ENCODE results near the gene TRIM63. TPM values are rescaled to one million over a fixed set of nuclear protein-coding genes. Genes with fewer than 3 reads are reported as not detected.

The TRIM63 gene
- total and polyA plus RNA-seq, 2 of the 8 experiments (the other 6 are each of a cell fraction or from before 2014, with no cell fraction given) = not detected

GRCh38 chr1:26111530-26112406 lies 44.3 kb upstream of the TRIM63 start, which contains the start of gene PDIK1L:
TSS of gene PDIK1L (plus strand) at chr1:26111824. CDS start at chr1:26114309, 2,485 bp downstream.
- peak within 1 kb of the TSS; percentile 97 for H4K5ac ChIP-seq (ENCODE audit: insufficient read length, low read depth, low read length)
- peak within 1 kb of the TSS; percentile 84 for H3K27ac ChIP-seq (ENCODE audit: low read depth, low read length)
- no peak within 1 kb of the TSS for H2BK20ac ChIP-seq (ENCODE audit: low read length)
- peaks cover 0 to 11% (median 7%) of the 10 kb centered on the region in 4 experiments; a peak in 4 of 7 replicates for H3K27me3 ChIP-seq (replicated peaks in 1 of 4; ENCODE audit: control insufficient read depth in 3 of 4, extremely low read depth in 1 of 4, insufficient read depth in 3 of 4, low read length in 3 of 4)
- no peaks in the 10 kb centered on the region for H3K9me3 ChIP-seq (ENCODE audit: insufficient read depth in 2 of 2, low read depth in 1 of 2, low read length in 1 of 2)
- peak within 1 kb of the TSS; percentile 87 for H2BK120ac ChIP-seq (replicated peaks; ENCODE audit: low read depth, low read length)
- H4K20me1 ChIP-seq (replicated peaks in 1 of 2; ENCODE audit: control insufficient read depth in 1 of 2, insufficient read depth in 2 of 2, low read length in 2 of 2) = peaks cover 0 to 1% of the 10 kb centered on the region in 2 experiments
- H3K79me2 ChIP-seq (ENCODE audit: control insufficient read depth in 1 of 2, insufficient read depth in 2 of 2, low read length in 2 of 2) = no peaks in the 10 kb centered on the region
- H3K36me3 ChIP-seq (ENCODE audit: control insufficient read depth in 2 of 4, insufficient read depth in 4 of 4, low read length in 3 of 4) = peaks cover 0 to 4% (median 0%) of the 10 kb centered on the region in 4 experiments; a peak in 2 of 8 replicates
- H4K91ac ChIP-seq (replicated peaks; ENCODE audit: insufficient read length, low read length) = peak within 1 kb of the TSS; percentile 85
- POLR2A ChIA-PET (ENCODE audit: partially characterized antibody) = interaction anchor here (0.7 to 2.4 kb wide), 14 partner anchors 12 to 300 kb away, joined by 3 to 9 read pairs (median 3); partner anchors contain the start of gene CEP85
- CTCF ChIA-PET (ENCODE audit: partially characterized antibody) = interaction anchor here (0.6 to 1.9 kb wide), 6 partner anchors 9 to 76 kb away, joined by 3 to 5 read pairs (median 3); partner anchors contain the start of gene ZNF593
- peak within 1 kb of the TSS; percentile 97 for H3K18ac ChIP-seq (ENCODE audit: extremely low read depth, low read length)
- H3K14ac ChIP-seq (ENCODE audit: insufficient read length) = no peak within 1 kb of the TSS
- peak within 1 kb of the TSS; percentile 44 for H3K4ac ChIP-seq (replicated peaks; ENCODE audit: insufficient read length, low read depth, low read length)
- FAIRE-seq = no peak
- peaks cover 9% of the 10 kb centered on the region for H3K23me2 ChIP-seq (ENCODE audit: low read depth, low read length)
- peak within 1 kb of the TSS; percentile 100 for H2BK15ac ChIP-seq (ENCODE audit: low read length)
- H2BK12ac ChIP-seq (ENCODE audit: low read depth, low read length) = peak within 1 kb of the TSS; percentile 68
- H3K9ac ChIP-seq (replicated peaks in 1 of 4; ENCODE audit: extremely low read depth in 1 of 4, low read depth in 3 of 4, low read length in 3 of 4) = peak within 1 kb of the TSS; percentile 89 to 95 (median 89)
- H4K8ac ChIP-seq (ENCODE audit: extremely low read depth, insufficient read depth, low read length) = peak within 1 kb of the TSS; percentile 90
- 1% methylated on average over 64 of the region's 96 CpGs; no CpG with 5 or more reads in 1 of the 2 experiments for WGBS, 2 experiments (ENCODE audit: extremely low coverage in 1 of 2, insufficient coverage in 1 of 2, insufficient read length in 1 of 2, insufficient replicate concordance in 2 of 2, low coverage in 1 of 2, low lambda C conversion rate in 2 of 2, missing lambda C conversion rate in 1 of 2)
- H2AK5ac ChIP-seq (ENCODE audit: low read depth, low read length) = no peak within 1 kb of the TSS
- no peaks in the 10 kb centered on the region for H3K79me1 ChIP-seq (ENCODE audit: low read depth, low read length)
- H2AFZ ChIP-seq (ENCODE audit: low read length) = peak within 1 kb of the TSS; percentile 99
- peak; percentile 81 to 91 for DNase-seq (ENCODE audit: low read depth in 1 of 2, low spot score in 2 of 2)
- H2BK5ac ChIP-seq (ENCODE audit: low read depth, low read length) = peak within 1 kb of the TSS; percentile 94
- peak within 1 kb of the TSS; percentile 12 for H3K23ac ChIP-seq (ENCODE audit: insufficient read length)
- H3K4me3 ChIP-seq (ENCODE audit: extremely low read depth in 1 of 4, insufficient read depth in 2 of 4, low read depth in 3 of 4, low read length in 4 of 4) = peak within 1 kb of the TSS; percentile 78 to 92 (median 89)
- peak within 1 kb of the TSS; percentile 77 to 95 for H3K4me2 ChIP-seq (ENCODE audit: insufficient read depth in 1 of 2, low read depth in 2 of 2, low read length in 2 of 2)
- H3K4me1 ChIP-seq (replicated peaks in 1 of 4; ENCODE audit: control insufficient read depth in 3 of 4, insufficient read depth in 4 of 4, low read length in 3 of 4) = peaks cover 0 to 5% (median 3%) of the 10 kb centered on the region in 4 experiments; a peak in 3 of 7 replicates
- peak within 1 kb of the TSS; percentile 97 for H3K56ac ChIP-seq (replicated peaks; ENCODE audit: insufficient read length, low read depth, low read length)
- TF ChIP-seq CEBPB (IDR thresholded peaks at IDR 0.05; ENCODE audit: low read depth, low read length) = no peak; the same call in 1 of the 2 replicates
- no peak for TF ChIP-seq SRF (IDR thresholded peaks at IDR 0.05; ENCODE audit: low read depth, low read length)

Measured in H1 (cell line).